HCT116 (cell line): ENCODE results near the gene PNLDC1. TPM values are rescaled to one million over a fixed set of nuclear protein-coding genes. Genes with fewer than 3 reads are reported as not detected.

ENCODE experiments used
- ATAC-seq: fragments of 200-7000 bp; cut with Tn5 transposase; 2 replicates; pipeline ENCODE4 v1.9.1; 2020; ENCODE audit warnings: mild to moderate bottlenecking, moderate library complexity
- BruUV-seq: library from RNA; stranded (reverse); fragments of 400-500 nt; replicated peaks from 2 replicates; lab custom pipeline; 2021; lab: Mats Ljungman, UMichigan
- CTCF ChIA-PET: fragments of 300-600 bp; sonication (Branson Sonifier 250); formaldehyde crosslinking; loops from one replicate; lab custom pipeline; 2021; ENCODE audit warnings: antibody characterized with exemption; lab: Charles Lee
- POLR2A ChIA-PET: fragments of 300-600, 350-600 bp; sonication (Branson Sonifier 250); formaldehyde crosslinking; loops from one replicate; lab custom pipeline; 2021; ENCODE audit warnings: antibody characterized with exemption; lab: Charles Lee
- RAD21 ChIA-PET, 2 experiments: fragments of 300-600 bp; sonication (Branson Sonifier 250); formaldehyde crosslinking; loops; one replicate each; lab custom pipeline; 2023; ENCODE audit warnings: low total read pairs in 2 of 2; ENCODE audit not compliant: uncharacterized antibody in 2 of 2, unreplicated experiment in 2 of 2, low non-redundant PET in 1 of 2; lab: Charles Lee
- DNase-seq: peaks from one replicate; pipeline ENCODE4 v3.0.0-alpha.2; 2010; ENCODE audit warnings: low read depth, low spot score
- H2AFZ ChIP-seq: fragments of 200-600 bp; shearing (Covaris generic), sonication (generic); 2 replicates; pipeline ENCODE4 v1.6.1; 2017; ENCODE audit warnings: low read depth, mixed run types, mixed read lengths, antibody characterized with exemption, low read length; ENCODE audit not compliant: poor library complexity, severe bottlenecking
- H3K27ac ChIP-seq: 2 replicates; pipeline ENCODE4 v1.5.1; 2012; ENCODE audit warnings: low read depth, low read length
- H3K27me3 ChIP-seq: fragments of 200-600 bp; sonication (generic); 2 replicates; pipeline ENCODE4 v1.6.1; 2016; ENCODE audit warnings: mixed run types, low read length, mixed read lengths; ENCODE audit not compliant: insufficient read depth
- H3K36me3 ChIP-seq, 2 experiments: fragments of 200-500 bp in 1 of 2; fragments of 200-600 bp in 1 of 2; sonication (Bioruptor generic) in 1 of 2; sonication (generic) in 1 of 2; 2 replicates each; pipeline versions ENCODE4 v1.5.1 to v1.6.1; 2014 to 2016; ENCODE audit warnings: low read length in 2 of 2, inconsistent platforms in 1 of 2, mixed read lengths in 1 of 2, mixed run types in 1 of 2; ENCODE audit not compliant: insufficient read depth in 2 of 2, control insufficient read depth in 1 of 2
- H3K4me1 ChIP-seq, 2 experiments: fragments of 200-600 bp in 1 of 2; sonication (generic) in 1 of 2; 2 replicates each; pipeline versions ENCODE4 v1.5.1 to v1.6.1; 2012 to 2017; ENCODE audit warnings: low read length in 2 of 2, inconsistent platforms in 1 of 2, mild to moderate bottlenecking in 1 of 2, mixed read lengths in 1 of 2, mixed run types in 1 of 2, moderate library complexity in 1 of 2; ENCODE audit not compliant: insufficient read depth in 2 of 2, control insufficient read depth in 1 of 2
- H3K4me2 ChIP-seq: fragments of 200-600 bp; sonication (generic); 2 replicates; pipeline ENCODE4 v1.6.1; 2017; ENCODE audit warnings: mixed run types, low read length, mixed read lengths
- H3K4me3 ChIP-seq, 2 experiments: fragments of 200-600 bp in 1 of 2; sonication (generic) in 1 of 2; replicated peaks in 1 of 2; 2 replicates each; pipeline ENCODE4 v1.5.1; 2011 to 2016; ENCODE audit warnings: low read length in 2 of 2, control low read depth in 1 of 2, low read depth in 1 of 2, mild to moderate bottlenecking in 1 of 2, mixed read lengths in 1 of 2, mixed run types in 1 of 2
- H3K79me2 ChIP-seq: fragments of 200-600 bp; sonication (generic); 2 replicates; pipeline ENCODE4 v1.6.1; 2017; ENCODE audit warnings: mild to moderate bottlenecking, mixed run types, low read length, moderate library complexity, mixed read lengths; ENCODE audit not compliant: insufficient read depth
- H3K9ac ChIP-seq: fragments of 200-600 bp; sonication (generic); 2 replicates; pipeline ENCODE4 v1.6.1; 2016; ENCODE audit warnings: low read length, mixed read lengths
- H3K9me2 ChIP-seq: fragments of 200-600 bp; sonication (generic), shearing (Covaris generic); 2 replicates; pipeline ENCODE4 v1.6.1; 2017; ENCODE audit warnings: mixed run types, mild to moderate bottlenecking, moderate library complexity; ENCODE audit not compliant: insufficient read depth
- H3K9me3 ChIP-seq, 2 experiments: fragments of 200-500 bp in 1 of 2; fragments of 200-600 bp in 1 of 2; sonication (Bioruptor generic) in 1 of 2; sonication (generic) in 1 of 2; 2 replicates each; pipeline ENCODE4 v1.6.1; 2014 to 2017; ENCODE audit warnings: low read length in 2 of 2, mixed read lengths in 2 of 2, inconsistent platforms in 1 of 2, low read depth in 1 of 2, mild to moderate bottlenecking in 1 of 2, mixed run types in 1 of 2, moderate library complexity in 1 of 2; ENCODE audit not compliant: control insufficient read depth in 1 of 2, insufficient read depth in 1 of 2
- H4K20me1 ChIP-seq: fragments of 200-600 bp; sonication (generic), shearing (Covaris generic); 2 replicates; pipeline ENCODE4 v1.6.1; 2017; ENCODE audit warnings: mixed run types, mild to moderate bottlenecking, moderate library complexity; ENCODE audit not compliant: insufficient read depth
- POLR2A ChIP-seq: IDR thresholded peaks from 2 replicates; pipeline ENCODE4 v1.7.0; 2011; ENCODE audit warnings: borderline replicate concordance; ENCODE audit not compliant: insufficient read depth, insufficient read length; ENCODE audit errors: extremely low read depth
- POLR2AphosphoS5 ChIP-seq: IDR thresholded peaks from 2 replicates; pipeline ENCODE4 v1.6.1; 2011; ENCODE audit warnings: mild to moderate bottlenecking, low read depth, low read length, moderate library complexity
- RAD21 ChIP-seq: IDR thresholded peaks from 2 replicates; pipeline ENCODE4 v1.6.1; 2012; ENCODE audit warnings: low read depth, mild to moderate bottlenecking
- TCF7L2 ChIP-seq: IDR thresholded peaks from 2 replicates; pipeline ENCODE4 v1.7.0; 2011; ENCODE audit warnings: borderline replicate concordance, inconsistent platforms; ENCODE audit not compliant: insufficient read depth, insufficient read length; ENCODE audit errors: extremely low read depth
- intact Hi-C: fragments of 100-400 bp; cut with micrococcal nuclease; formaldehyde crosslinking; loops from 2 replicates; pipeline ENCODE4 v1.10.0; 2022
- total RNA-seq: library from RNA; stranded (reverse); gene quantifications from one replicate; pipeline ENCODE4 v1.2.1, GENCODE V29; 2021; ENCODE audit not compliant: unreplicated experiment
- TF ChIP-seq, protein P1 (sequence below): IDR thresholded peaks from 2 replicates; pipeline ENCODE4 v1.6.1; 2011; ENCODE audit warnings: mild to moderate bottlenecking, low read length, moderate library complexity; ENCODE audit not compliant: insufficient replicate concordance; ENCODE audit errors: extremely low read depth
- TF ChIP-seq, protein P2 (sequence below), 3 experiments: fragments of 200-600 bp in 1 of 3; sonication (generic) in 1 of 3; IDR thresholded peaks in 2 of 3; conservative IDR thresholded peaks in 1 of 3; 2 replicates each; pipeline ENCODE4 v1.5.1; 2012 to 2017; ENCODE audit warnings: low read depth in 2 of 3, low read length in 2 of 3, antibody characterized with exemption in 1 of 3, borderline replicate concordance in 1 of 3, control low read depth in 1 of 3, mild to moderate bottlenecking in 1 of 3, mixed read lengths in 1 of 3, mixed run types in 1 of 3, moderate library complexity in 1 of 3; ENCODE audit not compliant: insufficient read depth in 1 of 3

The PNLDC1 gene
- total RNA-seq, 1 experiment from 2014 or later = 0.37 TPM

DNA sequence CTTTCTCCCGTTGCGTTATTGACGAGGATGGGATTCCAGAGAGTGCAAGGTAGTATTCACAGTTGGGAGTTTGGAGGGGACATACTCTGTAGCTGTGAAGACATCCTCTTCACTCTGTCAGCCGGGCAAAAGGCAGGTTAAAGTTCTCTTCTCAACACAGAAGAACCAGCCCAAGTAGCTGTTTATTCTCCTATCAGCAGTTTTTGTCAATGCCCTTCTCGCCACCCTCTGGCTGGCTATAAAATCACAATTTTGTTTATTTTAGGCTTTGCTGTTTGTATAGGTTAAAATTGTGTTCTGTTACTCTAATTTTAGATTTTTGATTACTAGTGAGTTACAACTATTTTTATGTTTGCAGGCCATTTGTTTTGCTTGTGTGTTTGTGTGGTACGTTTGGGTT, 52.8 kb downstream of the PNLDC1 start:
- Histone ChIP-seq H3K27ac (no peak overlapping the region), H3K4me2 (no peak overlapping the region), H3K79me2 (no peaks in the 10 kb centered on the region), H3K36me3 (no peaks in the 10 kb centered on the region), H3K9me2 (no peaks in the 10 kb centered on the region), H4K20me1 (no peaks in the 10 kb centered on the region), H2AFZ (no peak overlapping the region), H3K4me1 (no peaks in the 10 kb centered on the region), H3K4me3 (no peak overlapping the region), H3K9me3 (no peaks in the 10 kb centered on the region)
- ATAC-seq (peak; percentile 58; the same call in 1 of the 2 replicates), DNase-seq (no peak)
- intact Hi-C loops = loop anchor here (1.0 to 10.0 kb wide), 3 partner anchors 132 to 678 kb away; no protein-coding TSS in a partner anchor
- no TSS peak for BruUV-seq
- CTCF ChIA-PET = interaction anchor here (1.4 kb wide), 3 partner anchors 20 to 220 kb away, joined by 3 to 4 read pairs (median 3); no protein-coding TSS in a partner anchor
- RAD21 ChIA-PET = no interaction called here
- POLR2A ChIA-PET = no interaction called here
- TF ChIP-seq, protein P1, sequence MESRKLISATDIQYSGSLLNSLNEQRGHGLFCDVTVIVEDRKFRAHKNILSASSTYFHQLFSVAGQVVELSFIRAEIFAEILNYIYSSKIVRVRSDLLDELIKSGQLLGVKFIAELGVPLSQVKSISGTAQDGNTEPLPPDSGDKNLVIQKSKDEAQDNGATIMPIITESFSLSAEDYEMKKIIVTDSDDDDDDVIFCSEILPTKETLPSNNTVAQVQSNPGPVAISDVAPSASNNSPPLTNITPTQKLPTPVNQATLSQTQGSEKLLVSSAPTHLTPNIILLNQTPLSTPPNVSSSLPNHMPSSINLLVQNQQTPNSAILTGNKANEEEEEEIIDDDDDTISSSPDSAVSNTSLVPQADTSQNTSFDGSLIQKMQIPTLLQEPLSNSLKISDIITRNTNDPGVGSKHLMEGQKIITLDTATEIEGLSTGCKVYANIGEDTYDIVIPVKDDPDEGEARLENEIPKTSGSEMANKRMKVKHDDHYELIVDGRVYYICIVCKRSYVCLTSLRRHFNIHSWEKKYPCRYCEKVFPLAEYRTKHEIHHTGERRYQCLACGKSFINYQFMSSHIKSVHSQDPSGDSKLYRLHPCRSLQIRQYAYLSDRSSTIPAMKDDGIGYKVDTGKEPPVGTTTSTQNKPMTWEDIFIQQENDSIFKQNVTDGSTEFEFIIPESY = no peak
- TF ChIP-seq TCF7L2 = no peak
- no peak for TF ChIP-seq POLR2A
- TF ChIP-seq RAD21 = peak; percentile 61
- TF ChIP-seq, protein P2, sequence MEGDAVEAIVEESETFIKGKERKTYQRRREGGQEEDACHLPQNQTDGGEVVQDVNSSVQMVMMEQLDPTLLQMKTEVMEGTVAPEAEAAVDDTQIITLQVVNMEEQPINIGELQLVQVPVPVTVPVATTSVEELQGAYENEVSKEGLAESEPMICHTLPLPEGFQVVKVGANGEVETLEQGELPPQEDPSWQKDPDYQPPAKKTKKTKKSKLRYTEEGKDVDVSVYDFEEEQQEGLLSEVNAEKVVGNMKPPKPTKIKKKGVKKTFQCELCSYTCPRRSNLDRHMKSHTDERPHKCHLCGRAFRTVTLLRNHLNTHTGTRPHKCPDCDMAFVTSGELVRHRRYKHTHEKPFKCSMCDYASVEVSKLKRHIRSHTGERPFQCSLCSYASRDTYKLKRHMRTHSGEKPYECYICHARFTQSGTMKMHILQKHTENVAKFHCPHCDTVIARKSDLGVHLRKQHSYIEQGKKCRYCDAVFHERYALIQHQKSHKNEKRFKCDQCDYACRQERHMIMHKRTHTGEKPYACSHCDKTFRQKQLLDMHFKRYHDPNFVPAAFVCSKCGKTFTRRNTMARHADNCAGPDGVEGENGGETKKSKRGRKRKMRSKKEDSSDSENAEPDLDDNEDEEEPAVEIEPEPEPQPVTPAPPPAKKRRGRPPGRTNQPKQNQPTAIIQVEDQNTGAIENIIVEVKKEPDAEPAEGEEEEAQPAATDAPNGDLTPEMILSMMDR (IDR thresholded peaks at IDR 0.05 in 2 of 3, conservative IDR thresholded peaks at IDR 0.05 in 1 of 3; ENCODE audit: borderline replicate concordance in 1 of 3, insufficient read depth in 1 of 3, low read depth in 2 of 3, low read length in 2 of 3) = peak in 2 of 3 experiments; percentile 14 to 49; a peak in 2 of 6 replicates
- TF ChIP-seq POLR2AphosphoS5 = no peak
- TF ChIP-seq, all 23 proteins: peak for 2
- no peaks in the 10 kb centered on the region for H3K27me3 ChIP-seq
- no peak overlapping the region for H3K9ac ChIP-seq
